ENCODE measurements around the gene LAMTOR4.

The LAMTOR4 gene

DNA sequence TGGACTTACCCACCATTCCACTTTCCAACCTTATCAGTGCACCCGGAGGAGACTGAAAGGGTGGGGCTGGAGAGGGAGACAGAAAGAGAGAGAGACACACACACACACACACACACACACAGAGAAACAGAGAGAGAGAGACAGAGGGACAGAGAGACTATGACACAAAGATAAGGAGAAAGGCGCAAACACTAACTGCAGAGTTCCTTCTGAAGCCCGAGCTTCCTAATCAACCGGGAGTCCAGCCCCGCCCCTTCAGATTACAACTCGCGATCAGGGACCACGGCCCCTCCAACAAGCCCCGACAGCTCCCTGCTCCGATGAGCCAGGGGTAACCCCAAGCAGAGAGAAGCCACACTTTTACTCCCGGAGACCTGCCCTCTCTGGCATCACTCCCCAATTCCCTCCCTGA lies 19.2 kb downstream of the LAMTOR4 start:
- Histone ChIP-seq H3K9me3 (ENCODE audit: control insufficient read depth, insufficient read depth, low read length) (no peaks in the 10 kb centered on the region), H3K9me2 (replicated peaks; ENCODE audit: control insufficient read depth, low read length) (no peaks in the 10 kb centered on the region), H3K4me2 (ENCODE audit: low read length) (peak overlapping the region; percentile 80), H3K4me1 (ENCODE audit: control insufficient read depth, low read length) (peaks cover 65% of the 10 kb centered on the region), H3K36me3 (ENCODE audit: control insufficient read depth, low read length) (peaks cover 11% of the 10 kb centered on the region; the same call in 1 of the 2 replicates), H3F3A (ENCODE audit: control insufficient read depth, insufficient read depth) (peaks cover 16% of the 10 kb centered on the region), H4K20me1 (ENCODE audit: control insufficient read depth, insufficient read depth, low read depth, low read length) (no peaks in the 10 kb centered on the region), H3K27ac (ENCODE audit: low read depth, low read length) (no peak overlapping the region), H3K4me3 (ENCODE audit: low read length) (peak overlapping the region; percentile 65), H3K27me3 (ENCODE audit: control insufficient read depth, low read length) (peaks cover 16% of the 10 kb centered on the region), H3K79me2 (ENCODE audit: control insufficient read depth, low read length) (no peaks in the 10 kb centered on the region)
- TF ChIP-seq CTCF (IDR thresholded peaks at IDR 0.05; ENCODE audit: low read depth, low read length, poor library complexity, severe bottlenecking) (no peak), EZH2phosphoT487 (IDR thresholded peaks at IDR 0.05; ENCODE audit: borderline replicate concordance, low read length) (no peak)

- TF ChIP-seq CTCF (IDR thresholded peaks at IDR 0.05; ENCODE audit: low read depth, low read length, poor library complexity, severe bottlenecking) (no peak), EZH2phosphoT487 (IDR thresholded peaks at IDR 0.05; ENCODE audit: borderline replicate concordance, low read length) (no peak)
- H3K27me3 ChIP-seq (ENCODE audit: control insufficient read depth, low read length), result peaks cover 16% of the 10 kb centered on the region
- H3K4me3 ChIP-seq (ENCODE audit: low read length), result no peak overlapping the region; the same call in 1 of the 2 replicates
- H3K27ac ChIP-seq (ENCODE audit: low read depth, low read length), result no peak overlapping the region
- peaks cover 22% of the 10 kb centered on the region for H3K36me3 ChIP-seq (ENCODE audit: control insufficient read depth, low read length)
- H3K9me2 ChIP-seq (replicated peaks; ENCODE audit: control insufficient read depth, low read length), result no peaks in the 10 kb centered on the region
- H4K20me1 ChIP-seq (ENCODE audit: control insufficient read depth, insufficient read depth, low read depth, low read length), result no peaks in the 10 kb centered on the region
- H3K4me2 ChIP-seq (ENCODE audit: low read length), result peak overlapping the region; percentile 80
- peaks cover 60% of the 10 kb centered on the region for H3K4me1 ChIP-seq (ENCODE audit: control insufficient read depth, low read length)
- H3K79me2 ChIP-seq (ENCODE audit: control insufficient read depth, low read length), result no peaks in the 10 kb centered on the region
- H3K9me3 ChIP-seq (ENCODE audit: control insufficient read depth, insufficient read depth, low read length), result no peaks in the 10 kb centered on the region
- peaks cover 16% of the 10 kb centered on the region for H3F3A ChIP-seq (ENCODE audit: control insufficient read depth, insufficient read depth)
Observed at GRCh38 chr7:100169147-100169850, 20.6 kb downstream of the LAMTOR4 start.

- Histone ChIP-seq H4K20me1 (ENCODE audit: control insufficient read depth, insufficient read depth, low read depth, low read length) (no peaks in the 10 kb centered on the region), H3K9me2 (replicated peaks; ENCODE audit: control insufficient read depth, low read length) (no peaks in the 10 kb centered on the region), H3K4me3 (ENCODE audit: low read length) (peak overlapping the region; percentile 52), H3K4me2 (ENCODE audit: low read length) (peak overlapping the region; percentile 68), H3K4me1 (ENCODE audit: control insufficient read depth, low read length) (peaks cover 70% of the 10 kb centered on the region), H3K9me3 (ENCODE audit: control insufficient read depth, insufficient read depth, low read length) (no peaks in the 10 kb centered on the region), H3K27me3 (ENCODE audit: control insufficient read depth, low read length) (peaks cover 16% of the 10 kb centered on the region), H3F3A (ENCODE audit: control insufficient read depth, insufficient read depth) (peaks cover 16% of the 10 kb centered on the region), H3K79me2 (ENCODE audit: control insufficient read depth, low read length) (peaks cover 3% of the 10 kb centered on the region; the same call in 1 of the 2 replicates), H3K36me3 (ENCODE audit: control insufficient read depth, low read length) (peaks cover 32% of the 10 kb centered on the region), H3K27ac (ENCODE audit: low read depth, low read length) (no peak overlapping the region)
- TF ChIP-seq EZH2phosphoT487 (IDR thresholded peaks at IDR 0.05; ENCODE audit: borderline replicate concordance, low read length), result no peak
- TF ChIP-seq CTCF (IDR thresholded peaks at IDR 0.05; ENCODE audit: low read depth, low read length, poor library complexity, severe bottlenecking), result no peak
Observed at GRCh38 chr7:100170101-100170897, 21.6 kb downstream of the LAMTOR4 start.
